K562 (cell line): ENCODE results near the gene RARS1.

Experiments
- EZH2 ChIP-seq: IDR thresholded peaks from 2 replicates; pipeline ENCODE4 v1.6.1; 2012; ENCODE audit warnings: low read depth, mild to moderate bottlenecking, inconsistent platforms, low read length, borderline replicate concordance
- PCBP1 ChIP-seq: fragments of 200-400 bp; formaldehyde crosslinking; IDR thresholded peaks from 2 replicates; pipeline ENCODE4 v1.6.1; 2018; ENCODE audit warnings: mild to moderate bottlenecking, low read depth, low read length; ENCODE audit not compliant: poor library complexity, severe bottlenecking
- RB1 ChIP-seq: fragments of 450-650 bp; IDR thresholded peaks from 2 replicates; pipeline ENCODE4 v1.6.1; 2017; ENCODE audit warnings: low read depth, mild to moderate bottlenecking
- ZBTB34 ChIP-seq: fragments of 250-450 bp; sonication (Bioruptor Pico); IDR thresholded peaks from 2 replicates; pipeline ENCODE4 v1.8.0; 2021; ENCODE audit warnings: mild to moderate bottlenecking, moderate library complexity
- ZNF224 ChIP-seq: sonication (generic); formaldehyde crosslinking; IDR thresholded peaks from 2 replicates; pipeline ENCODE4 v1.8.0; 2022; ENCODE audit warnings: mild to moderate bottlenecking, missing genetic modification reagents

GRCh38 chr5:168471785-168472184 is 14.5 kb upstream of the RARS1 start:
- no peak for TF ChIP-seq RB1
- TF ChIP-seq EZH2: no peak
- no peak for TF ChIP-seq PCBP1
- TF ChIP-seq ZBTB34 (CRISPR knock-in tag): no peak
- no peak for TF ChIP-seq ZNF224 (CRISPR knock-in tag)
